AG04449 (cell line): Measurements from ENCODE around the gene MTMR6.

ENCODE experiments used
- CTCF ChIA-PET: fragments of 350-600 bp; formaldehyde crosslinking; extraction: SDS; loops from one replicate; lab custom pipeline; 2021; ENCODE audit warnings: antibody characterized with exemption; lab: Yijun Ruan, JAX
- POLR2A ChIA-PET: fragments of 400-600, 350-600 bp; formaldehyde crosslinking; extraction: SDS; loops from one replicate; lab custom pipeline; 2020; ENCODE audit warnings: antibody characterized with exemption, inconsistent platforms; lab: Yijun Ruan, JAX
- DNase-seq: peaks from one replicate; pipeline ENCODE4 v3.0.0-alpha.2; 2010; ENCODE audit warnings: low read depth, low spot score
- H3K4me3 ChIP-seq: 2 replicates; pipeline ENCODE4 v1.5.1; 2011; ENCODE audit warnings: low read depth, mild to moderate bottlenecking, control low read depth, low read length
- TF ChIP-seq, protein P1 (sequence below): IDR thresholded peaks from one replicate; pipeline ENCODE4 v1.5.1; 2011; ENCODE audit warnings: mild to moderate bottlenecking, moderate library complexity, low read length, control low read depth, inconsistent platforms; ENCODE audit not compliant: insufficient read depth; ENCODE audit errors: missing control alignments

The MTMR6 gene

DNA sequence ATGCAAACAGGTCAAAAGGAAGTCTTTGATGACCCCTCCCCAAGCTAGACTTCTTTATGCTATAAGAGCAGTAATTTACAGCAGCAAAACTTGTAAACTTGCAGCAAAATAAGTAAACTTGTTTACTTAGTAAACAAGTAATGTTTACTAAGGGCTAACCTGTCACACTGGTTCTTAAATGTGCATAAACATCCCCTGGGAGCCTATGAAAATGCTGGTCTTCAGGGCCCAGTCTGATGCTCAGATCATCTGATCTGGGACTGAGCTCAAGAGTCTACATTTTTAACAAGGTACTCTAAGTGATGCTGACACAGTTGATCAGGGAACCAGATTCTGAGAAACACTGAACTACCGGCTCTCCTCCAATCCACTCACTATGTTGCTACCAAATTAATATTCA, 53.4 kb downstream of the MTMR6 start:
- POLR2A ChIA-PET = no interaction called here
- CTCF ChIA-PET = interaction anchor here (0.9 to 2.6 kb wide), 10 partner anchors 10 to 146 kb away, joined by 3 to 36 read pairs (median 3); no protein-coding TSS in a partner anchor

DNA sequence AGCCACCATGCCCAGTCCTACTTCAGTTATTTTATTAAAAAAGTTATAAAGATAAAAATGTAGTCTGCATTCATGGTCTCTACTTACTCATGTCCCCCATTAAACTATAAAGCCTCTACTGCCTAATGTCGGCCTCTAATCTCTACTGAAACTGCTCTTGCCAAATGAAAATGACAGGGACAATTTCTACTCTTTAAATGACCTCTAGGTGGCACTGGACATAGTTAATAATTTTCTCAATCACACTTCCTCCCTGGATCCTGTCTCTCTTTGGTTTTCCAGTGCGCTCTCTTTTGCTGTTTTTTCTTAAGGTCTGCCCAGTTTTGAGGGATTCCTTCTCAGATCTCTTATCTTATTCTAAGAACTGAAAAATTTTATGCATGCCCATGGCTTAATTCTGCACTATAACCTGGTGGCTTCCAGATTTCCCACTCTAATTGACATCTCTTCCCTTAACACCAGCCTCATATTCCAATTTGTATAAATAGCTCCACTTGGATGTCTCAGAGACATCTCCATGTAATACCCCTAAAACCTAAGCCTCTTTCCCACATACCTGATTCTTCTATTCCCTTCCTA, 54.3 kb downstream of the MTMR6 start:
- ChIA-PET POLR2A (no interaction called here), CTCF (interaction anchor here (0.9 to 2.6 kb wide), 11 partner anchors 11 to 147 kb away, joined by 3 to 36 read pairs (median 3); no protein-coding TSS in a partner anchor)
- DNase-seq = no peak
- no peak overlapping the region for H3K4me3 ChIP-seq
- TF ChIP-seq, protein P1, sequence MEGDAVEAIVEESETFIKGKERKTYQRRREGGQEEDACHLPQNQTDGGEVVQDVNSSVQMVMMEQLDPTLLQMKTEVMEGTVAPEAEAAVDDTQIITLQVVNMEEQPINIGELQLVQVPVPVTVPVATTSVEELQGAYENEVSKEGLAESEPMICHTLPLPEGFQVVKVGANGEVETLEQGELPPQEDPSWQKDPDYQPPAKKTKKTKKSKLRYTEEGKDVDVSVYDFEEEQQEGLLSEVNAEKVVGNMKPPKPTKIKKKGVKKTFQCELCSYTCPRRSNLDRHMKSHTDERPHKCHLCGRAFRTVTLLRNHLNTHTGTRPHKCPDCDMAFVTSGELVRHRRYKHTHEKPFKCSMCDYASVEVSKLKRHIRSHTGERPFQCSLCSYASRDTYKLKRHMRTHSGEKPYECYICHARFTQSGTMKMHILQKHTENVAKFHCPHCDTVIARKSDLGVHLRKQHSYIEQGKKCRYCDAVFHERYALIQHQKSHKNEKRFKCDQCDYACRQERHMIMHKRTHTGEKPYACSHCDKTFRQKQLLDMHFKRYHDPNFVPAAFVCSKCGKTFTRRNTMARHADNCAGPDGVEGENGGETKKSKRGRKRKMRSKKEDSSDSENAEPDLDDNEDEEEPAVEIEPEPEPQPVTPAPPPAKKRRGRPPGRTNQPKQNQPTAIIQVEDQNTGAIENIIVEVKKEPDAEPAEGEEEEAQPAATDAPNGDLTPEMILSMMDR = peak; percentile 36

More for the DNA sequence above, 53.4 kb downstream of the MTMR6 start:
- TF ChIP-seq, protein P1 = no peak
- no peak for DNase-seq
- no peak overlapping the region for H3K4me3 ChIP-seq

DNA sequence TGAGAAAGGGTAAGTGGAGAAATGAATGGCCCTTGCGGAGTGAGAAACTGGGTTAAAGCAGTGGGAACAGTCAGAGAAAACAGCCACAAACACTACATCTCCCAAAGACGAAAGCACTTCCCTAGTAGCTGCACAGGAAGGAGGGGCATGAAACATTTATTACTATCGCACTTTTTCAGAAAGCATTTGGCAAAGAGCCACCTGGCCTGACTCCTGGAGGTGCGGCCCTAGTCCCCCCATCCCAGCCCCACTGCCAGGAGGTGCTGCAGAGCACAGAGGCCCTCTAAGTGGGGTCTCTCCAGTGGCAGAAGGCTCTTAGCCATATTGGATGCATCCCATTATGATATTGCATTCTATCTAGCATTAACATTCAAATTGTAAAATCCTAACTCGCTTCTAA, 55.8 kb downstream of the MTMR6 start:
- DNase-seq = no peak
- H3K4me3 ChIP-seq = no peak overlapping the region
- POLR2A ChIA-PET = no interaction called here
- TF ChIP-seq, protein P1 = no peak
- CTCF ChIA-PET = no interaction called here

DNA sequence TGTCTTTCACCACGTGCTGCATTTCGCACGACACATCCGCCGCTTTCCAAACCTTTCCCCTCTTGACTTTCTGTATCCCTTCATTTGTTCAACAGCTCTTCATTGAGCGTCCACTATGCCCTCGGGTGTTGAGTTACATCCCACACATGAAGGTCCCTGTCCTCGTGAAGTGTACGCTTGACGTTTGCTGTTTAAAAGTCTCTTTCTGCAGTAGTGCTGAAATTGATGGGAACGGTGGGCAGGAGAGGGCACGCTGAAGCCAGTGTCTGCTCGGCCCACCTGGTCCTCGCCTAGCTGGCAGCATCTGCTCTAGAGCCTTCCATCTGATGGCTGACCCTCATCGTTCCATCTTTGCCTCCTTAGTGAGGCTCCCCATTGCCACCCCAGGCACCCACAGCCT, 59.6 kb downstream of the MTMR6 start:
- no peak overlapping the region for H3K4me3 ChIP-seq
- ChIA-PET CTCF (no interaction called here), POLR2A (no interaction called here)
- TF ChIP-seq, protein P1 = no peak
- no peak for DNase-seq

DNA sequence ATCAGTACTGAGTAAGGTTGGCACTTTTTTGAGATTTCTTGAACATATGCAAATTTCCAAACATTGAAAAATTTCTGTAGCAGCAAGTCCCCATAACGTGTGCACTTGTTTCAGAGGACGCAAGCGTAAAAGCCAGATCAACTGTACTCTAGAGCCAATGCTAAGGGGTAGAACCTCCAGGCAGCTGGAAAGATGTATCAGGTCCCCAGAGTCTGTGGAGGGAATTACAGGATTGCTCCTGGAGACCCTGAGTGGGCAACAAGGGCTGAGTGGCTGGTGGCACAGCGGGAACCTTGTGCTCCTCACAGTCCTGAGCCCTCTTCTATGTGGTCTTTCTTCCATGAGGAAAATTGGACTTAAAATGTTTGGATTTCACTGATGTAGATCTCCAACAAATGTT, 61.3 kb downstream of the MTMR6 start:
- no peak for DNase-seq
- POLR2A ChIA-PET = no interaction called here
- no peak overlapping the region for H3K4me3 ChIP-seq
- TF ChIP-seq, protein P1 = no peak
- CTCF ChIA-PET = interaction anchor here (1.1 kb wide), 1 partner anchor 9 kb away, joined by 3 read pairs; no protein-coding TSS in a partner anchor

DNA sequence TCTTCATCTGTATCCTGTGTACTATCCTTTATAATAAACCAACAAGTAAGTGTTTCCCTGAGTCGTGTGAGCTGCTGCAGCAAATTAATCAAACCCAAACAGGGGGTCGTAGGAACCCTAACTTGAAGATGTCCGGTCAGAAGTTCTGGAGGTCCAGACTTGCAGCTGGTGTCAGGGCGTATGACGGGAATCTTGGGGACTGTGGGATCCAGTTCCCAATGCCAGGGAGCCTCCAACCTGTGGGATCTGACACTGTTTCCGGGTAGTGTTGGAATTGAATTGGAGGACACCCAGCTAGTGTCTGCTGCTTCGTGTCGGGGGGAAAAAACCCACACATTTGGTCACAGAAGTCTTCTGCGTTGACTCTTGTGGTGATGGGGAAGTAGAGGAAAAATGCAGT, 63.1 kb downstream of the MTMR6 start:
- TF ChIP-seq, protein P1 = no peak
- POLR2A ChIA-PET = no interaction called here
- no peak for DNase-seq
- no peak overlapping the region for H3K4me3 ChIP-seq
- CTCF ChIA-PET = no interaction called here
